Measurements from ENCODE around the gene ROBO1.

GRCh38 chr3:78888635-78889034, 879.2 kb downstream of the ROBO1 start:
- no peak for TF ChIP-seq CTCF (IDR thresholded peaks at IDR 0.05)
- no peak for TF ChIP-seq ZFX (IDR thresholded peaks at IDR 0.05; ENCODE audit: borderline replicate concordance)
